HG02678 (cell line): ENCODE results near the gene GNG2.

ENCODE experiments used
- ATAC-seq: cut with Tn5 transposase; IDR thresholded peaks from one replicate; pipeline ENCODE4 v1.9.1; 2021; ENCODE audit warnings: mild to moderate bottlenecking, moderate library complexity; ENCODE audit not compliant: unreplicated experiment

Gene GNG2

GRCh38 chr14:51989293-51990234, 129.2 kb downstream of the GNG2 start, which contains the start of gene RTRAF:
RTRAF (plus strand) TSS chr14:51989546; CDS start chr14:51989640, 94 bp downstream.
- peak; percentile 96 for ATAC-seq

- no peak for ATAC-seq
Observed at GRCh38 chr14:51990488-51990887, 130.1 kb downstream of the GNG2 start.

- ATAC-seq: no peak
Observed at GRCh38 chr14:51993285-51993920, 133.0 kb downstream of the GNG2 start.

GRCh38 chr14:51996148-51996746, 135.8 kb downstream of the GNG2 start:
- ATAC-seq: no peak

- no peak for ATAC-seq
Observed at GRCh38 chr14:51998348-51998747, 137.9 kb downstream of the GNG2 start.

- ATAC-seq: no peak
Observed at GRCh38 chr14:51999084-51999483, 138.7 kb downstream of the GNG2 start.

GRCh38 chr14:52000019-52000582, 139.7 kb downstream of the GNG2 start:
- ATAC-seq: no peak

- no peak for ATAC-seq
Observed at GRCh38 chr14:52000696-52001095, 140.3 kb downstream of the GNG2 start.

GRCh38 chr14:52002542-52002941, 142.1 kb downstream of the GNG2 start:
- ATAC-seq: no peak

- ATAC-seq: no peak
Observed at GRCh38 chr14:52003324-52003723, 142.9 kb downstream of the GNG2 start.

GRCh38 chr14:52005625-52006024, 145.2 kb downstream of the GNG2 start:
- ATAC-seq: no peak

GRCh38 chr14:52006361-52006760, 145.9 kb downstream of the GNG2 start:
- ATAC-seq: no peak

GRCh38 chr14:52007211-52007610, 146.8 kb downstream of the GNG2 start:
- ATAC-seq: no peak

GRCh38 chr14:52007637-52008036, 147.2 kb downstream of the GNG2 start:
- ATAC-seq: no peak

- no peak for ATAC-seq
Observed at GRCh38 chr14:52008136-52008535, 147.7 kb downstream of the GNG2 start.

GRCh38 chr14:52010173-52010693, 149.8 kb downstream of the GNG2 start:
- ATAC-seq: no peak

GRCh38 chr14:52011523-52011922, 151.1 kb downstream of the GNG2 start:
- ATAC-seq: no peak

GRCh38 chr14:52012635-52013034, 152.2 kb downstream of the GNG2 start:
- ATAC-seq: no peak

- no peak for ATAC-seq
Observed at GRCh38 chr14:52013984-52014600, 153.7 kb downstream of the GNG2 start.

- no peak for ATAC-seq
Observed at GRCh38 chr14:52014601-52015267, 154.3 kb downstream of the GNG2 start.
